ENCODE results near the gene TENM3.

TENM3 gene

DNA sequence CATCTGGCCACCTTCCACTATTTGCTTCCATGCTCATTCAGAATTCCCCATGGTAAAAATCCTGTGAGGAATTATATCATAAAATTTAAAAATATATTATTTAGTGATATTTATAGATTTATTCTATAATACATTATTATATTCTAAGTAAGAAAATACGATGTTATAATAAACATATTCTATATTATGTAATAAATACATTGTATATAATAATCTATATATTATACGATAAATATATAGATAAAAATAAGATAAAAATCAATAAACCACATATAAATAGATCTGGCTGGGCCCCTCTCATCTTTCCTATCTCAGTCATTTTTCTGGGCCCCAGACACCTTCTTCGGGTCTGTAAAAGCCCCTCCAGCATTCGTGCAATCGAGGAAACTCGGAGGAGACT is 605.5 kb downstream of the TENM3 start:
- DNase-seq (ENCODE audit: extremely low spot score): no peak
- ChIA-PET POLR2A (no interaction called here), CTCF (no interaction called here)
- TF ChIP-seq, protein P1, sequence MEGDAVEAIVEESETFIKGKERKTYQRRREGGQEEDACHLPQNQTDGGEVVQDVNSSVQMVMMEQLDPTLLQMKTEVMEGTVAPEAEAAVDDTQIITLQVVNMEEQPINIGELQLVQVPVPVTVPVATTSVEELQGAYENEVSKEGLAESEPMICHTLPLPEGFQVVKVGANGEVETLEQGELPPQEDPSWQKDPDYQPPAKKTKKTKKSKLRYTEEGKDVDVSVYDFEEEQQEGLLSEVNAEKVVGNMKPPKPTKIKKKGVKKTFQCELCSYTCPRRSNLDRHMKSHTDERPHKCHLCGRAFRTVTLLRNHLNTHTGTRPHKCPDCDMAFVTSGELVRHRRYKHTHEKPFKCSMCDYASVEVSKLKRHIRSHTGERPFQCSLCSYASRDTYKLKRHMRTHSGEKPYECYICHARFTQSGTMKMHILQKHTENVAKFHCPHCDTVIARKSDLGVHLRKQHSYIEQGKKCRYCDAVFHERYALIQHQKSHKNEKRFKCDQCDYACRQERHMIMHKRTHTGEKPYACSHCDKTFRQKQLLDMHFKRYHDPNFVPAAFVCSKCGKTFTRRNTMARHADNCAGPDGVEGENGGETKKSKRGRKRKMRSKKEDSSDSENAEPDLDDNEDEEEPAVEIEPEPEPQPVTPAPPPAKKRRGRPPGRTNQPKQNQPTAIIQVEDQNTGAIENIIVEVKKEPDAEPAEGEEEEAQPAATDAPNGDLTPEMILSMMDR (IDR thresholded peaks at IDR 0.05; ENCODE audit: control extremely low read depth, extremely low read depth, low read depth, missing control alignments): no peak

All from GM10248 (cell line).